Epithelial cell of prostate (primary cell): Measurements from ENCODE around the gene PDE6A.

Source experiments
- DNase-seq: peaks from one replicate; pipeline ENCODE4 v3.0.0-alpha.2; 2011; ENCODE audit warnings: low read depth, low spot score
- H3K27ac ChIP-seq: fragments of 450-650 bp; 2 replicates; pipeline ENCODE4 v1.5.1; 2017; ENCODE audit warnings: mild to moderate bottlenecking

Gene PDE6A

GRCh38 chr5:149823375-149823774, 121.2 kb downstream of the PDE6A start:
- no peak overlapping the region for H3K27ac ChIP-seq
- DNase-seq, result no peak

DNA sequence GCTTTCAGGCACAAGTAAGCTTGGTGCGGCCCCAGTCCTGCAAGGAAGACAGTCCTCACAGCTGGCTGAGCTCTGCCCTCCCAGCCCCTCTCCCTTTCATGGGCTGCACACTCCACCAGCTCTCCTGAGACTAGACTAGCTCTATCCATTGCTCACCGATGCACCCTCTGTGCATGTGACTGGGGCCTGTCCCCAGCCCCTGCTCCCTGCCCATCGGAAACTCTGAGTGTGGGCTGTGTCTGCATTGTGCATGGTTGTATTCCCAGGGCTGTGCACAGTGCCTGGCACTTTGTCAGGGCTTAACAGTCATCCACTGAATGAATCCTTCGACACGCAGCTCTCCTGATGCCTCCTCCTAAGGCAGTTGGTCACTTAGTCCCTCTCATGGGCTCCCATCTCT, 122.3 kb downstream of the PDE6A start:
- DNase-seq, result no peak
- no peak overlapping the region for H3K27ac ChIP-seq

DNA sequence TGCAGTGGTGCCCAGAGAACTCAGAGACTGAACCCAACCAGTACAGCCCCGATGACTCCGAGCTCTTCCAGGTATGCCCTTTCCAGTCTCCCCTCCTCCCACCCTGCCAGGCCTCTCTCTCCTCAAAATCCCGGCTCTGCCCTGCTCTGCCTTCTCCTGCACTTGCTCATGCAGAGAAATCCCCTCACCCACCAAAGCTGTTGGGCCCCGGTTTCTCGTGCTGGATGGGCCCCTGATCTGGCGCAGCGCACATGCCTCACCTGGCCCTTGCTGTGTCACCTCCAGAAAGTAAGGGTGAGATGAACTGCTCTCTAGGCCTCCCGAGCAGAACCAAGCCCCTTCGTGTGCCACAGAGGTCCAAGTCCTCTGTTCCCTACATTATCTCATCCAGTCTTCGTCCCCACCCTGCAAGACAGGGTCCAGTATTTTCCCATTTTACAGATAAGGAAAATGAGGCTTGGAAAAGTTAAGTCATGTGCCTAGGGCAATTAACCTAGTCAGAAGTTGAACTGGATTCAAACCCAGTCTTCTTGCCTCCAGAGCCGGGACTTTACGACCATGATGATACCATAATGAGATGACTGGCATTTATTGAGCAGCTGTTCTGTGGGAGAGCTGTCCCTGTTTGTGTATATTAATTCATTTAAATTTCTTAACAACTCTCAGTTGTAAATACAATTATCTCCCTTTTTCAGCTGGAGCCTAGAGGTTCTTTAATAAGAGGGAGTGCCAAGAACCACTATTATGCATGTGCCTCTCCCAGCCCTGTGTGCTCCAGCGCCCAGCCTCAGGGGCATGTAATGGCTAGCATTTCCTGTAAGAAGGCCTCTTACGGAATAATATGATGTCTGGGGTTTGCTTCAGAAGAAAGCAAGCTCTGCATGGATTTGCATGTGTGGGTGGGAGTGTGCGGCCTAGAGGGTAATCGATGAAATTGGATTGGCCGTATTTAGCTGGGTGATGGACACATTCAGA, 123.8 kb downstream of the PDE6A start:
- DNase-seq, result no peak
- no peak overlapping the region for H3K27ac ChIP-seq

DNA sequence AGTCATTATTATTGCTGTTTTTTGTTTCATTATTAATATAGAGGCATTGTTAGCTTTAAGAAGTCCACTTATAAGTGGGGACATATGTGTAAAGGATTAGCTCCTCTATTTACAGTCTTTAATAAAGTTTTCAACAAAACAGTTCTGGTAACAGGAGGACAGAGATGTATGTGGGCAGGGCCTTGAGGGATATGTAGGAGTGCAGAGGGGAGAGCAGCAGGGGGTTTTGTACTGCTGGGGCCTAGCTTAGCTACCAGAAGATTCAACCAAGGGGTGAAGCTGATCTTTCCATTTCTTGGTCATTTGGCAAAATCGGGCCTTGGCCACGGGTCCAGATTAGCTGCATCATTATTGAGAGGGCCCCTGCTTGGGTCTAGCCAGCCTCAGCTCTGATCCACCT, 124.6 kb downstream of the PDE6A start:
- H3K27ac ChIP-seq, result no peak overlapping the region
- no peak for DNase-seq

DNA sequence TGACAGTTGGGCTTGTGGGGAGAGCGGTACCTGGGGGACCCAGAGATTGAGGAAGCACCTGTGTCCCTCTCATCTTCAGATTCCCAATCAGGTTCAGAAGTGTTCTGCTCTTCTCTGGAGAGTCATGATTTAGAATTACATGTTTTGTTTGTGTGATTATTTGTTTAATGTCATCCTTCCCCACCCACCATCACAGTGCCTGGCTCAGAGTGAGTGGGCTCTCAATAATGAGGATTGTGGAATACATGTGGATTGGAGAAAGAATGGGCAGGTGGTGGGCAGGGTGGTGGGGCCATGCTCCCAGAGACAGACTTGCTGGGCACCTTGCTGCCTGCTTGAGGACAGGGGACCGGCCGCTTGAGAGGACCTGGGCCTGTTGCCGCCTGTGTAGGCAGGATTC, 126.5 kb downstream of the PDE6A start:
- DNase-seq, result no peak
- no peak overlapping the region for H3K27ac ChIP-seq

GRCh38 chr5:149817539-149818060, 127.0 kb downstream of the PDE6A start:
- H3K27ac ChIP-seq, result no peak overlapping the region
- DNase-seq, result no peak

- no peak for DNase-seq
- H3K27ac ChIP-seq, result no peak overlapping the region
Observed at GRCh38 chr5:149816661-149817060, 127.9 kb downstream of the PDE6A start.

GRCh38 chr5:149811453-149811852, 133.1 kb downstream of the PDE6A start:
- no peak overlapping the region for H3K27ac ChIP-seq
- DNase-seq, result no peak

DNA sequence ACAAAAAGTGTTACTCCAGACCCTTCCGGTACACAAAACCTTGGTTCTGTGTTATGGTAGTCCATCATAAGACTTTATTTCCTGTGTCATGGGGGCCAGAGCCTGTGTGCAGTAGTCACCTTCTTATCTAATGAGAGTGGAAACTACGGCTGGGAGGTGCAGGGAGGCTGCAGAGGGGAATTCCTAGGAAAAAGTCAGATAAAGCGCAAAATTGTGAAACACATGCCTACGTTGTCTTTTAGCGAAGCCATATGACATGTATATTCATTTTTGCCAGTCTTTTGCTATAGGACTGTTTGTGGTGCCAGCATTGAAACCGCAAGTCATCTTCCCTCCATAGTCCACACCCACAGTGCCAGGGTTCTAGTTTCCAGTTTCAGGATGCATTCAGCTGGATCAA, 133.7 kb downstream of the PDE6A start:
- no peak overlapping the region for H3K27ac ChIP-seq
- DNase-seq, result no peak

DNA sequence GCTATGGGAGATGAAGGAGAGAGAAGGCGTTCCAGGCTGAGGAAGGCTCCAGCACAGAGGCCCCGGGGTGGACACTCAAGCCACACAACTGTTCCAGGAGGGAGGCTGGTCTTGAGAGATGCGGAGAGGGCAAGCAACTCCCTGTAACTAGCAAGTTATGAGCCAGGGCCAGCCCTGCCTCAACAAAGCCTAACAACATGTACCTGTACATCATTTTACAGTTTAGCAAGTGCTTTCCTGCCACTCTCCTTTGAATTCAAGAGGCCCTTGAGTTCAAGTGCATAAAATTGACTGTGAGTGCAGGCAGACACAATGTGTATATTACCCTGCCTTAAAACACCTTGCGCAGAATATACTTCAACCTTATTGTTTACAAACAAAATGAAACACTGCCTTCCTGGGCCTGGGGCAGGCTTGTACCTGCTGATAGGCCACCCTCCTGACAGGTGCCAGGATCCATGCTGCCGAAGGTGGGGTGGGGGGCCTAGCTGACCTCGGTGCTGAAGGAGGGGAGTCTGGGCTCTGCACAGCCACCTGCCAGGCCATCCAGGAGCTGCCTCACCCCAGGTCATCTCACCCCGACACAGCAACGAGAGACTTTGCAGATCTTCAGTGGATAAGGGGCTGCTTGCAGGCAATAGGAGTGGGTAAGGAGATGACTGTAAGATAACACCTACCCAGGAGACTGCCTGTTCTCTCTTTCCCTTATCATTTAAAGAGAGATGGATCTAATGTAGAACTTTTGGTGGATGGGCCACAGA, 134.5 kb downstream of the PDE6A start:
- DNase-seq, result no peak
- H3K27ac ChIP-seq, result no peak overlapping the region

- H3K27ac ChIP-seq, result no peak overlapping the region
- no peak for DNase-seq
Observed at GRCh38 chr5:149808264-149808982, 136.2 kb downstream of the PDE6A start.
